Calu3 (cell line): ENCODE data around the gene SLC25A52. TPM values are rescaled to one million over a fixed set of nuclear protein-coding genes. Genes with fewer than 3 reads are reported as not detected.
"Not testable (repeated sequence)": the region's sequence is repeated elsewhere in the genome, so short reads cannot be mapped to it uniquely, and the experiment has no call there.

Source experiments
- Bru-seq: library from RNA; stranded (reverse); fragments of 400-500 nt; gene quantifications from one replicate; lab custom pipeline; 2021; lab: Mats Ljungman, UMichigan
- BruChase-seq, 2 experiments: library from RNA; stranded (reverse); fragments of 400-500 nt; gene quantifications; one replicate each; lab custom pipeline; 2021; lab: Mats Ljungman, UMichigan
- BruUV-seq: library from RNA; stranded (reverse); fragments of 400-500 nt; replicated peaks from 2 replicates; lab custom pipeline; 2021; lab: Mats Ljungman, UMichigan
- CTCF ChIA-PET: fragments of 300-600 bp; sonication (Branson Sonifier 250); formaldehyde crosslinking; loops from one replicate; lab custom pipeline; 2022; ENCODE audit warnings: antibody characterized with exemption; lab: Charles Lee
- DNase-seq: peaks from one replicate; pipeline ENCODE4 v3.0.0; 2022
- H3K27ac Mint-ChIP-seq: one replicate; pipeline ENCODE4 v1.8.0; 2022; ENCODE audit warnings: mixed read lengths; ENCODE audit not compliant: unreplicated experiment
- H3K27me3 Mint-ChIP-seq: one replicate; pipeline ENCODE4 v1.8.0; 2022; ENCODE audit warnings: mixed read lengths; ENCODE audit not compliant: unreplicated experiment
- H3K36me3 Mint-ChIP-seq: one replicate; pipeline ENCODE4 v1.8.0; 2022; ENCODE audit warnings: mild to moderate bottlenecking, moderate library complexity, mixed read lengths; ENCODE audit not compliant: insufficient read depth, unreplicated experiment
- H3K4me1 Mint-ChIP-seq: one replicate; pipeline ENCODE4 v1.8.0; 2022; ENCODE audit warnings: mild to moderate bottlenecking, low read depth, mixed read lengths; ENCODE audit not compliant: unreplicated experiment
- H3K4me3 Mint-ChIP-seq: one replicate; pipeline ENCODE4 v1.8.0; 2022; ENCODE audit warnings: mild to moderate bottlenecking, low read depth, moderate library complexity, mixed read lengths; ENCODE audit not compliant: unreplicated experiment
- H3K9me3 Mint-ChIP-seq: one replicate; pipeline ENCODE4 v1.8.0; 2022; ENCODE audit warnings: low read depth, mixed read lengths; ENCODE audit not compliant: unreplicated experiment
- CTCF ChIP-seq: fragments of 200-600 bp; IDR thresholded peaks from one replicate; pipeline ENCODE4 v1.8.0; 2022; ENCODE audit warnings: antibody characterized with exemption; ENCODE audit not compliant: unreplicated experiment
- intact Hi-C: fragments of 100-400 bp; cut with micrococcal nuclease; formaldehyde crosslinking; loops from one replicate; pipeline ENCODE4 v1.10.0; 2022; ENCODE audit not compliant: unreplicated experiment
- long read RNA-seq: library from polyadenylated mRNA; stranded (forward); transcript quantifications from one replicate; pipeline ENCODE4 v2.0.0, GENCODE V29; 2022
- total RNA-seq: library from RNA; stranded (reverse); gene quantifications from 2 replicates; pipeline ENCODE4 v1.2.3, GENCODE V29; 2022

Gene SLC25A52
- not detected in 2 replicates for total RNA-seq
- Bru-seq, nascent RNA: percentile 19 among the genes with signal in this experiment
- percentile 20 among the genes with signal in this experiment for BruChase-seq, experiment 1, labeled RNA remaining after a 6-hour chase
- BruChase-seq, experiment 2, labeled RNA remaining after a 2-hour chase: percentile 44 among the genes with signal in this experiment
- long read RNA-seq: 0 reads

GRCh38 chr18:31760695-31761094 is at the start of gene SLC25A52:
SLC25A52 (minus strand) TSS chr18:31760880; CDS start chr18:31760661, 219 bp downstream.
- Mint-ChIP-seq H3K27me3 (peaks cover 23% of the 10 kb centered on the region), H3K9me3 (no peaks in the 10 kb centered on the region), H3K27ac (no peak within 1 kb of the TSS), H3K4me1 (no peaks in the 10 kb centered on the region), H3K4me3 (no peak within 1 kb of the TSS), H3K36me3 (no peaks in the 10 kb centered on the region)
- CTCF ChIA-PET: no interaction called here
- no TSS peak for BruUV-seq
- intact Hi-C loops: no loop called here
- DNase-seq: no peak
- TF ChIP-seq CTCF: no peak

GRCh38 chr18:31809049-31809448 is 48.4 kb upstream of the SLC25A52 start:
- H3K4me1 Mint-ChIP-seq, H3K4me3 Mint-ChIP-seq, intact Hi-C loops, H3K9me3 Mint-ChIP-seq, BruUV-seq, DNase-seq, H3K27me3 Mint-ChIP-seq, H3K27ac Mint-ChIP-seq, H3K36me3 Mint-ChIP-seq: not testable (repeated sequence)
- CTCF ChIA-PET: interaction anchor here (0.6 kb wide), 1 partner anchor 62 kb away, joined by 3 read pairs; no protein-coding TSS in a partner anchor

GRCh38 chr18:31801078-31801477 is 40.4 kb upstream of the SLC25A52 start:
- Mint-ChIP-seq H3K4me1 (peaks cover 8% of the 10 kb centered on the region), H3K36me3 (no peaks in the 10 kb centered on the region), H3K27ac (no peak overlapping the region), H3K27me3 (peaks cover 12% of the 10 kb centered on the region), H3K4me3 (no peak overlapping the region), H3K9me3 (no peaks in the 10 kb centered on the region)
- BruUV-seq: no TSS peak
- intact Hi-C loops: no loop called here
- TF ChIP-seq CTCF: no peak
- no peak for DNase-seq
- CTCF ChIA-PET: no interaction called here

GRCh38 chr18:31799257-31799656 is 38.6 kb upstream of the SLC25A52 start:
- H3K9me3 Mint-ChIP-seq, H3K4me3 Mint-ChIP-seq, H3K4me1 Mint-ChIP-seq, BruUV-seq, H3K27ac Mint-ChIP-seq, intact Hi-C loops, DNase-seq, H3K36me3 Mint-ChIP-seq: not testable (repeated sequence)
- peaks cover 12% of the 10 kb centered on the region for H3K27me3 Mint-ChIP-seq
- CTCF ChIA-PET: interaction anchor here (0.6 kb wide), 1 partner anchor 73 kb away, joined by 5 read pairs; no protein-coding TSS in a partner anchor

- H3K9me3 Mint-ChIP-seq: no peaks in the 10 kb centered on the region
- intact Hi-C loops: no loop called here
- no TSS peak for BruUV-seq
- H3K4me3 Mint-ChIP-seq: no peak overlapping the region
- CTCF ChIA-PET: interaction anchor here (0.5 to 0.7 kb wide), 2 partner anchors 18 to 31 kb away, joined by 3 to 6 read pairs; no protein-coding TSS in a partner anchor
- DNase-seq: no peak
- H3K36me3 Mint-ChIP-seq: no peaks in the 10 kb centered on the region
- no peak overlapping the region for H3K27ac Mint-ChIP-seq
- peaks cover 8% of the 10 kb centered on the region for H3K4me1 Mint-ChIP-seq
- TF ChIP-seq CTCF: no peak
- peaks cover 12% of the 10 kb centered on the region for H3K27me3 Mint-ChIP-seq
Observed at GRCh38 chr18:31798399-31798798, 37.7 kb upstream of the SLC25A52 start.
